Measurements from ENCODE around the gene CREB5.

- TF ChIP-seq, protein P1, sequence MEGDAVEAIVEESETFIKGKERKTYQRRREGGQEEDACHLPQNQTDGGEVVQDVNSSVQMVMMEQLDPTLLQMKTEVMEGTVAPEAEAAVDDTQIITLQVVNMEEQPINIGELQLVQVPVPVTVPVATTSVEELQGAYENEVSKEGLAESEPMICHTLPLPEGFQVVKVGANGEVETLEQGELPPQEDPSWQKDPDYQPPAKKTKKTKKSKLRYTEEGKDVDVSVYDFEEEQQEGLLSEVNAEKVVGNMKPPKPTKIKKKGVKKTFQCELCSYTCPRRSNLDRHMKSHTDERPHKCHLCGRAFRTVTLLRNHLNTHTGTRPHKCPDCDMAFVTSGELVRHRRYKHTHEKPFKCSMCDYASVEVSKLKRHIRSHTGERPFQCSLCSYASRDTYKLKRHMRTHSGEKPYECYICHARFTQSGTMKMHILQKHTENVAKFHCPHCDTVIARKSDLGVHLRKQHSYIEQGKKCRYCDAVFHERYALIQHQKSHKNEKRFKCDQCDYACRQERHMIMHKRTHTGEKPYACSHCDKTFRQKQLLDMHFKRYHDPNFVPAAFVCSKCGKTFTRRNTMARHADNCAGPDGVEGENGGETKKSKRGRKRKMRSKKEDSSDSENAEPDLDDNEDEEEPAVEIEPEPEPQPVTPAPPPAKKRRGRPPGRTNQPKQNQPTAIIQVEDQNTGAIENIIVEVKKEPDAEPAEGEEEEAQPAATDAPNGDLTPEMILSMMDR (IDR thresholded peaks at IDR 0.05): no peak
- no peak for TF ChIP-seq POLR2A (IDR thresholded peaks at IDR 0.05)
- no peak for TF ChIP-seq EP300 (IDR thresholded peaks at IDR 0.05)
Observed at GRCh38 chr7:28854750-28855074, 442.4 kb downstream of the CREB5 start.
